GM19193 (cell line): ENCODE data around the gene ZBED4.

ENCODE experiments used
- POLR2A ChIP-seq: IDR thresholded peaks from 4 replicates; pipeline ENCODE4 v1.6.1; 2011; ENCODE audit not compliant: insufficient read depth, insufficient read length; ENCODE audit errors: extremely low read depth

The ZBED4 gene

DNA sequence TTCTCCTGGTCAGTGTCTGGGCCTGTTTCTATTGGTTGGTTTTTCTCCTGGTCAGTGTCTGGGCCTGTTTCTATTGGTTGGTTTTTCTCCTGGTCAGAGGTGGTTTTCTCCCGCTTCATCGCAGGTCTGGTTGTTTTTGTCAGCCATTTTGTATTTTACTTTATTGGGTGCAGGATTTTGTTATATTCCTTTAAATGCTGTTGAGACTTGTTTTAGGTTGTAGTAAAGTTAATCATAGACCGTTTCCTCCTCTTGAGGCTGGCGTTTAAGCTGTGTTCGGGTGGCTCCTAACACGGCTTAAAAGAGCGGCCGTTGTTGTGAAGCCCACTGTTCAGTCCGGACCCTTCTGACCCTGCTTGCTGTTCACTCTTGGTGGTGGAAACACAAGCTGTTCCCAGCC, 26.2 kb downstream of the ZBED4 start:
- no peak for TF ChIP-seq POLR2A

DNA sequence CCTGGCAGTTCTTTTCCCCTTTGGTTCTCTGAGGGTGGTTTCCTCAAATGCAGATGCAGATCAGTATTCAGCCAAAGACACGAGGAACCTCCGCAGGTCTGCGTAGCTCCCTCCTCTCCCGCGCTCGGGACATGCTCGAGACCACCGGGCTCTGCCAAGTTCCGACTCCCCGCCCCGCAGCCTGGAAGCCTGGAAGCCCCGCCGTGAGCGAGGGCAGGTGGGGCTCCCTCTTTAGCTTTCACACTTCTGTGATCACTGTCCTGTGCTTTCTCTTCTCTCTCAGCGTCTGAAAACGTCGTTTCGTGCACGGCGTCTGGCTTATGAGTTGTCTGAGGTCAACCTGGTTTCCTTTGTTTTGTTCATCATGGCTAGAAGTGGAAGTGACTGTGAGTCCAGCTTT, 26.6 kb downstream of the ZBED4 start:
- TF ChIP-seq POLR2A, result no peak

DNA sequence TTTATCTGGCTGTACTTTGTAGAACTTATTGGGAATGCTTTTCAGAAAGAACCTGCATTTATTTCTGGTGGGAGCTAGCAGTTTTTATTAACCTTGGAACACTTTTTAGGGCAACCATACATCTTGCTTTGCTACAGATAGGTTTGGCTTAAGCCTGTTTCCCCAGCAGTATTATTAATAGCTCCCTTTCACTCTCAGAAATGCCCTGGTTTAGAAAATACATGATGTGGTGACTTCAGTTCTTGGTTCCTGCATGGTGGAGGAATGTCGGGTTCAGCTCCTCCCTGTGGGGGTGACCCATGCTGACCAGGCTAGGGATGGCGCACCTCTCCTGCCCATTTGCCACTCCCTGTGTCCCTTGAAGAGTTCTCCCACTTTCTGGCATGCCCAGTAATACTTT, 28.2 kb downstream of the ZBED4 start:
- TF ChIP-seq POLR2A, result no peak

DNA sequence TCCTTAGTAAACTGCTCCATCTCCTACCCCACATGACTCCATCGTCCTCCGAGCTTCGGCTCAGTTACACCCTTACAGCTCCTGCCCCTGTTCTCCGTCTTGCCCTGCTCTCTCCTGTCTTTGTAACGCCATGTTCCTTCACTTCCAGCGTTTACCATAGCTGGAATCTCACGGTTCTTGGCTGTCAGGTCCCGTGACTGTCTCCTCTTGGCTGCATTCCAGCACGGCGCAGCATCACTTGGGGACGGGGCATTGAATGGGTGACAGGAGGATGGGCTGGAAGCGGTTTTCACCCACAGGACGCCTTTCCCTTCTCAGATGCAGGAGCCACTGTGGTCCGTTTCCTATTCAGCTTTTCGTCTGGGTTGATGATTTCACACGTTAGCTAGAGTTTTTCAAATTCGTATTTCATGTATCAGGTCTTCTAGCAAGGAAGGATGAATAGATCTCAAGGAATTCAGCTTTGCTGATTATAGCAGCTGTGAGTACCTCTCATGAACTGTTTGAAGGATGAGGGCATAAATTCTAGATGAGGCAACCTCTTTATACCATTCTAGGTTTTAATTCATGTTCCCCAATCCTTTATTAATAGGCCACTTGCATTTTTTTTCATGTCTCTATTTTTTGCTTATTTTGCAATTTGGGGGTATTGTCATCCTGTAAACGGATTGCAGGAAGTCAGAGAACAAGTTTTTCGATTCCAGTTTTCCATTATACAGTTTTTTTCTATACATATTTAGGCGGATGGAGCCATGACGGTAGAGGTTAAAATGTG, 29.1 kb downstream of the ZBED4 start:
- no peak for TF ChIP-seq POLR2A

DNA sequence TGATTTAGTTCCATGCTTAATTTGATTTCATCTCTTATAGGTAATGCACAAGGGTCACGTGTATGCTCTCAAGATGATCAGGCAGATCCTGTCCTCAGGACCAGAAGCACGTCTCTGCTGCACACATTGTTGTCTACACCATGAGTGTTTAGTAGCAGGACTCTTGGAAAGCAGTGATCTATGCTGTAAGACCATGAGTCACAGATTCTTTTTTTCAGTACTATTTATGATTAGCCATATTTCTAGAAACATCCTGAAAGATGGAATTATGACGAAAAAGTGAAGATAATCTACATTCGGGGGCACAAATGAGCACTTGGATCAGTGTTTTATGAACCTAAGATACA, 29.6 kb downstream of the ZBED4 start:
- TF ChIP-seq POLR2A, result no peak

DNA sequence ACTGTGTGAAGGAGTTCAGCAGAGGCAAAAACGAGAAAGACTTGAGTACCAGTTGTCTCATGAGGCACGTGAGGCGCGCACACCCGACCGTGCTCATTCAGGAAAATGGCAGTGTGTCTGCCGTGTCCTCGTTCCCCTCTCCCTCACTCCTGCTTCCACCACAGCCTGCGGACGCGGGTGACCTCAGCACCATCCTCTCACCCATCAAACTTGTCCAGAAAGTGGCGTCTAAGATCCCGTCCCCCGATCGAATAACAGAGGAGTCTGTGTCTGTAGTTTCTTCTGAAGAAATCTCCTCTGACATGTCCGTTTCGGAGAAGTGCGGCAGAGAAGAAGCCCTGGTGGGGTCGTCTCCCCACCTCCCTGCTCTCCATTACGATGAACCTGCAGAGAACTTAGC, 30.4 kb downstream of the ZBED4 start:
- TF ChIP-seq POLR2A, result no peak

DNA sequence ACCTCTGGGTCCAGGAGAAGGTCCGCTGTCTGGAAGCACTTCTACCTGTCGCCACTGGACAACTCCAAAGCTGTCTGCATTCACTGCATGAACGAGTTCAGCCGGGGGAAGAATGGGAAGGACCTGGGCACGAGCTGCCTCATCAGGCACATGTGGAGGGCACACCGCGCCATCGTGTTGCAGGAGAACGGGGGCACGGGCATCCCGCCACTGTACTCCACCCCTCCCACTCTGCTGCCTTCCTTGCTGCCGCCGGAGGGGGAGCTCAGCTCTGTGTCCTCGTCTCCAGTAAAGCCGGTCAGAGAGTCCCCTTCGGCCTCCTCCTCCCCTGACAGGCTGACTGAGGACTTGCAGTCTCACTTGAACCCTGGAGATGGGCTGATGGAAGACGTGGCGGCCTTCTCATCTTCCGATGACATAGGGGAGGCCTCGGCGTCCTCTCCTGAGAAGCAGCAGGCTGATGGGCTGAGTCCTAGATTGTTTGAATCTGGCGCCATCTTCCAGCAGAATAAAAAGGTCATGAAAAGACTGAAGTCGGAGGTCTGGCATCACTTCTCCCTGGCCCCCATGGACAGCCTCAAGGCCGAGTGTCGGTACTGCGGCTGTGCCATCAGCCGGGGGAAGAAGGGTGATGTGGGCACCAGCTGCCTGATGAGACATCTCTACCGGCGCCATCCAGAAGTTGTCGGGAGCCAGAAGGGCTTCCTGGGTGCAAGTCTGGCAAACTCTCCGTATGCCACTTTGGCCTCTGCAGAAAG, 31.0 kb downstream of the ZBED4 start:
- TF ChIP-seq POLR2A, result no peak

DNA sequence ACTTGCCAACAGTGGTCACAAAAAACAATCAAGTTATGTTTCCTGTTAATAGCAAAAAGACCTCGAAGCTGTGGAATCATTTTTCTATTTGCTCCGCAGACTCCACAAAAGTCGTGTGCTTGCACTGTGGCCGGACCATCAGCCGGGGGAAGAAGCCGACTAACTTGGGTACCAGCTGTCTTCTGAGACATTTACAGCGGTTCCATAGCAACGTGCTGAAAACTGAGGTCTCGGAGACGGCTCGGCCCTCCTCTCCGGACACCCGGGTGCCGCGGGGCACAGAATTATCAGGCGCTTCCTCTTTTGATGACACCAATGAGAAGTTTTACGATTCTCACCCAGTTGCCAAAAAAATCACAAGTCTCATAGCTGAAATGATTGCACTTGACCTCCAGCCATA, 31.6 kb downstream of the ZBED4 start:
- no peak for TF ChIP-seq POLR2A

DNA sequence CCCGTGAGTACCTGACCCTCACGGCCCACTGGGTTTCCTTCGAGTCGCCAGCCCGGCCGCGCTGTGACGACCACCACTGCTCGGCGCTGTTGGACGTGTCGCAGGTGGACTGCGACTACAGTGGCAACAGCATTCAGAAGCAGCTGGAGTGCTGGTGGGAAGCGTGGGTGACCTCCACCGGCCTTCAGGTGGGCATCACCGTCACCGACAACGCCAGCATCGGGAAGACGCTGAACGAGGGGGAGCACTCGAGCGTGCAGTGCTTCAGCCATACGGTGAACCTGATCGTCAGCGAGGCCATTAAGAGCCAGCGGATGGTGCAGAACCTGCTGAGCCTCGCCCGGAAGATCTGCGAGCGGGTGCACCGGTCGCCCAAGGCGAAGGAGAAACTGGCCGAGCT, 32.2 kb downstream of the ZBED4 start:
- TF ChIP-seq POLR2A, result no peak

DNA sequence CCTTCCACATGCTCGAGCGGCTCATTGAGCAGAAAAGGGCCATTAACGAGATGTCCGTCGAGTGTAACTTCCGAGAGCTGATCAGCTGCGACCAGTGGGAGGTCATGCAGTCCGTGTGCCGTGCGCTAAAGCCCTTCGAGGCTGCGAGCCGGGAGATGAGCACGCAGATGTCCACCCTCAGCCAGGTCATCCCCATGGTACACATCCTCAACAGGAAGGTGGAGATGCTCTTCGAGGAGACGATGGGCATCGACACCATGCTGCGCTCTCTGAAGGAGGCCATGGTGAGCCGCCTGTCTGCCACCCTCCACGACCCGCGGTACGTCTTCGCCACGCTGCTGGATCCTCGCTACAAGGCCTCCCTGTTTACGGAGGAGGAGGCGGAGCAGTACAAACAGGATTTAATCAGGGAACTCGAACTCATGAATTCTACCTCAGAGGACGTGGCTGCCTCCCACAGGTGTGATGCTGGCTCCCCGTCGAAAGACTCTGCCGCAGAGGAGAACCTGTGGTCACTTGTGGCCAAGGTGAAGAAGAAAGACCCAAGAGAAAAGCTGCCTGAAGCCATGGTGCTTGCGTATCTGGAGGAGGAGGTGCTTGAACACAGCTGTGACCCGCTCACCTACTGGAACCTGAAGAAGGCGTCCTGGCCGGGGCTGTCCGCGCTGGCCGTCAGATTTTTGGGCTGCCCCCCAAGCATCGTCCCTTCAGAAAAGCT, 32.9 kb downstream of the ZBED4 start:
- TF ChIP-seq POLR2A, result no peak

DNA sequence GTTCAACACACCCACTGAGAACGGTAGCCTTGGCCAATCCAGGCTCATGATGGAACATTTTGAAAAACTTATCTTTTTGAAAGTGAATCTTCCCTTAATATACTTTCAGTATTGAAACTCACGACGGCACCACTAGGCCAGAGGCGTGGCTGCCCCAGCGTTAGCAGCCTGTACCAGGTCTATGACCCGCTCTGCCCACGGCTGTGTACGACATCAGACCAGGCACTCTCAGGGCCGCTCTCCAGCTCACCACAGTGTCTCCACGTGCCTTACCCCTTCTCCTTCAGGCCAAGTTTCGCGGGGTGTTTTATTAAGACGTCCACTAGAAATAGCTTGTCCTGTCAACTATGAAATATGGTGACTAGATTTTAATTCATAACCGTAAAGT, 33.4 kb downstream of the ZBED4 start:
- TF ChIP-seq POLR2A, result no peak

DNA sequence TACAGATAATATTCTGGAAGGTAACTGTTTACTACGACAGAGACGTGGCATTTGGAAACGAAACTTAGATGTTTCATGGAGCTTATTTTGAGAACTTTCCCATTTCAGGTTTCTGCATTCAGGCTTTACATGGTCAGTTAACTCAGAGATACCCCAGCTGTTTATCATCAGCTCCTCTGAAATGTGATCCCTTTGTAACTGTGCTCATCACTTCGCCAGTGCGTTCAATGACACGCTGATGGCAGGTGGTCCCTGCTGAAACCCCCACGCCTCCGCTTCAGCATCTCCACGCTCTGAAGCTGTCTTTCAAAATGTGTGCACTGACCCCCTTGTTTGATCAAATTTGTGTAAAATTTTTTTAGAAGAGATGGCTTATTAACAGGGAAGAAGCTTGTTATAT, 34.1 kb downstream of the ZBED4 start:
- TF ChIP-seq POLR2A, result no peak

DNA sequence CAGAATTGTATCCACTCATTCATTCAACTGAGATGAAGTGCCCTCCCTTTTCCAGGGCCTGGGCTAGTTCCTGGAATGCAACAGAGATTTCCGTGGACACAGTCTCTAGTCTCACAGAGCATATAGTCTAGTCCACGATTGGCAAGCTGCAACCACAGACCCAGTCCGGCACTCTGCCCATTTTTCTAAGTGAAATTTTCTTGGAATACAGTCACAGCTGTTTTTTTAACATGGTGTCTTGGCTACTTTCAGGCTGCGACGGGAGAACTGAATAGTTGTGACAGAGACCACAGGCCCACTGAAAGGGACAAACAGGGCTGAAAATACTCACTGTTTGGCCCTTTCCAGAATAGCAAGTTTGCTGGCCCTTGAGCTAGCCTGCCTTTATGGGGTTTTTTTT, 35.4 kb downstream of the ZBED4 start:
- no peak for TF ChIP-seq POLR2A

DNA sequence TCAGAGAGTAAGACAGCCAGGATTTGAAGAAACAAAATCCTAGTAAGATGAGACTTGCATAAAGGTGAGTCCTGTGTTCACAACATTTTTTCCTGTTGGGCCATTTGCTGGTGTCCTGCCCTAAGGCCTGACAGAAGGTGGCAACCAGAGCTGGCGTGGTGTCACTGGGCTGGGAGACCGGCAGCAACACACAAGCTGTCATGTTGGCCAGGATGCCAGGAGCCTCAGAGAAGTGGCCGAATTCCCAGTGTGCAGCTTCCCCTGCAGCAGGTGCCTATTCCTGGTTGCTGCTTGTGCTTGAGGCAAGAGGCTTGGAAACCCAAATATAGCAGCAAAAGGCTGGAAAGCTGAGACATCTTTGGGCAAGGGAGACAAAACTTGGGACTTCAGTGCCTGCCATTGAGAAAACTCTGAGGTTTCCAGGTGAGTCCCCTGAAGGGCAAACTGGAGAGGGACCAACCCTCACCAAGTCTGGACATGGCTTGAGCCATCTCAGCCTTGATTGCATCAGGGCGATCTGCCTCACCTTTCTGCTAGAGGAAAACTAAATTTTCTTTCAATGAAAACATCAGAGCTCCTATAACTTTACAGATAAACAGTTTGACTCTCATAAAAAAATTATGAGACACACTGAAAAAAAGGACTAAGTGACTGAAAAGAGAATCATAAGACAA, 38.7 kb downstream of the ZBED4 start:
- TF ChIP-seq POLR2A, result no peak

DNA sequence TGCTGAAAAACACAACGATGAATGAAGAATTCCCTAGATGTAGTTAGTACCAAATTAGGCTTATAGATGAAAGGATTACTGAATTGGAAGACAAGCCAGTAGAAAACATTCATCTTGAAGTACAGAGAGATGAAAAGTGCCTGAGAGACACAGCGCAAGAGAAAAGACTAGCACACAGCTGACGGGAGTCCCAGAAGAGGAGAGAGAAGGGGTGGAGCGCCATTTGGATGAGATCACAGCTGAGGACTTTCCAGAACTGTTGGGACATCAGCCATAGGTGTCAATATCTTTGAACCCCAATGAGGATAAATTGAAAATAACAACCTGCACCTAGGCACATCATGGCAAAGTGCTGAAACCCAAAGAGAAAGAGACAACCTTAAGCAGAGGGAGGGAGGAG, 39.4 kb downstream of the ZBED4 start:
- no peak for TF ChIP-seq POLR2A
